Measurements from ENCODE around the gene PARL. TPM values are rescaled to one million over a fixed set of nuclear protein-coding genes. Genes with fewer than 3 reads are reported as not detected.

PARL gene
- total and polyA plus RNA-seq, 2 of the 8 experiments (the other 6 are each of a cell fraction or from before 2014, with no cell fraction given), result 62.7 to 85.0 TPM

DNA sequence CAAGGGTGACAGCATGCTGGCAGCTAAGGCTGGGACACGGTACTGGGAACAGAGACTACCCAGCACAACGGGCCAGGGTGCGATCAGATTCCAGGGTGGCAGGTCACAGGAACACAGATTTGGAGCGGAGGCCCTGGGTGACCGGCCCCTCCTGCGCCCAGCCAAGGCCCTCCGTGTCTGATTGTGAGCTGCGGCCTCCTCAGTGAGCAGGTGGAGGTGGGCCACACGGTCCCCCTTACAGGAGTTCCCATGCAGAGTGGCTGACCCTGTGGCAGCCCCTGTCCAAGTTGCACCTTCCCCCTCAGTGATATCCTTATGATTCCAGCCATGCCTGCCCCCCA is 28.9 kb upstream of the PARL start:
- Histone ChIP-seq H3K27ac (ENCODE audit: low read depth, low read length) (no peak overlapping the region), H3K4me3 (ENCODE audit: extremely low read depth in 1 of 4, insufficient read depth in 2 of 4, low read depth in 3 of 4, low read length in 4 of 4) (no peak overlapping the region), H3K56ac (replicated peaks; ENCODE audit: insufficient read length, low read depth, low read length) (no peak overlapping the region), H4K8ac (ENCODE audit: extremely low read depth, insufficient read depth, low read length) (no peak overlapping the region), H3K4me1 (replicated peaks in 1 of 4; ENCODE audit: control insufficient read depth in 3 of 4, insufficient read depth in 4 of 4, low read length in 3 of 4) (peaks cover 0 to 10% (median 0%) of the 10 kb centered on the region in 4 experiments; a peak in 2 of 7 replicates), H4K5ac (ENCODE audit: insufficient read length, low read depth, low read length) (no peak overlapping the region), H3K18ac (ENCODE audit: extremely low read depth, low read length) (no peak overlapping the region), H3K14ac (ENCODE audit: insufficient read length) (no peak overlapping the region), H2BK20ac (ENCODE audit: low read length) (no peak overlapping the region), H2BK5ac (ENCODE audit: low read depth, low read length) (no peak overlapping the region), H3K4ac (replicated peaks; ENCODE audit: insufficient read length, low read depth, low read length) (no peak overlapping the region), H3K79me1 (ENCODE audit: low read depth, low read length) (no peaks in the 10 kb centered on the region), H2BK15ac (ENCODE audit: low read length) (no peak overlapping the region), H3K27me3 (replicated peaks in 1 of 4; ENCODE audit: control insufficient read depth in 3 of 4, extremely low read depth in 1 of 4, insufficient read depth in 3 of 4, low read length in 3 of 4) (no peaks in the 10 kb centered on the region), H2AFZ (ENCODE audit: low read length) (no peak overlapping the region), H4K20me1 (replicated peaks in 1 of 2; ENCODE audit: control insufficient read depth in 1 of 2, insufficient read depth in 2 of 2, low read length in 2 of 2) (no peaks in the 10 kb centered on the region), H2AK5ac (ENCODE audit: low read depth, low read length) (no peak overlapping the region), H3K36me3 (ENCODE audit: control insufficient read depth in 2 of 4, insufficient read depth in 4 of 4, low read length in 3 of 4) (no peaks in the 10 kb centered on the region), H3K9me3 (ENCODE audit: insufficient read depth in 2 of 2, low read depth in 1 of 2, low read length in 1 of 2) (no peaks in the 10 kb centered on the region), H3K23ac (ENCODE audit: insufficient read length) (no peak overlapping the region), H3K23me2 (ENCODE audit: low read depth, low read length) (no peaks in the 10 kb centered on the region), H4K91ac (replicated peaks; ENCODE audit: insufficient read length, low read length) (no peak overlapping the region), H2BK120ac (replicated peaks; ENCODE audit: low read depth, low read length) (no peak overlapping the region), H3K4me2 (ENCODE audit: insufficient read depth in 1 of 2, low read depth in 2 of 2, low read length in 2 of 2) (no peak overlapping the region), H3K9ac (replicated peaks in 1 of 4; ENCODE audit: extremely low read depth in 1 of 4, low read depth in 3 of 4, low read length in 3 of 4) (no peak overlapping the region), H3K79me2 (ENCODE audit: control insufficient read depth in 1 of 2, insufficient read depth in 2 of 2, low read length in 2 of 2) (no peaks in the 10 kb centered on the region), H2BK12ac (ENCODE audit: low read depth, low read length) (no peak overlapping the region)
- 75% methylated on average over 9 of the region's 9 CpGs; no CpG with 5 or more reads in 1 of the 2 experiments for WGBS, 2 experiments (ENCODE audit: extremely low coverage in 1 of 2, insufficient coverage in 1 of 2, insufficient read length in 1 of 2, insufficient replicate concordance in 2 of 2, low coverage in 1 of 2, low lambda C conversion rate in 2 of 2, missing lambda C conversion rate in 1 of 2)
- ChIA-PET POLR2A (ENCODE audit: partially characterized antibody) (interaction anchor here (1.4 kb wide), 1 partner anchor 106 kb away, joined by 5 read pairs; no protein-coding TSS in a partner anchor), CTCF (ENCODE audit: partially characterized antibody) (interaction anchor here (1.5 to 3.7 kb wide), 4 partner anchors 9 to 76 kb away, joined by 3 to 29 read pairs (median 9); partner anchors contain the start of gene PARL)
- FAIRE-seq (no peak), DNase-seq (ENCODE audit: low read depth in 1 of 2, low spot score in 2 of 2) (no peak)
- TF ChIP-seq SP4 (IDR thresholded peaks at IDR 0.05; ENCODE audit: low read length) (no peak), JUND (IDR thresholded peaks at IDR 0.05; ENCODE audit: low read length) (no peak), KDM5A (IDR thresholded peaks at IDR 0.05; ENCODE audit: low read length) (no peak), JUN (IDR thresholded peaks at IDR 0.05; ENCODE audit: low read depth, low read length) (no peak), SIN3A (conservative IDR thresholded peaks at IDR 0.05 in 1 of 2, IDR thresholded peaks at IDR 0.05 in 1 of 2; ENCODE audit: low read depth in 1 of 2, low read length in 2 of 2) (no peak), BCL11A (IDR thresholded peaks at IDR 0.05; ENCODE audit: low read depth in 2 of 2, low read length in 2 of 2) (no peak), HDAC6 (IDR thresholded peaks at IDR 0.05; ENCODE audit: low read depth, low read length) (no peak), SP1 (IDR thresholded peaks at IDR 0.05; ENCODE audit: low read depth, low read length) (no peak), MAX (IDR thresholded peaks at IDR 0.05) (no peak), CTCF (IDR thresholded peaks at IDR 0.05; ENCODE audit: control extremely low read depth in 1 of 3, insufficient read depth in 1 of 3, low read depth in 1 of 3, low read length in 3 of 3) (no peak), EP300 (IDR thresholded peaks at IDR 0.05; ENCODE audit: borderline replicate concordance in 1 of 2, low read depth in 2 of 2, low read length in 2 of 2) (no peak), TBP (IDR thresholded peaks at IDR 0.05; ENCODE audit: low read depth, low read length) (no peak)

All from H1 (cell line).